HG02943 (cell line): ENCODE results near the gene PRDM16.

Source experiments
- ATAC-seq: cut with Tn5 transposase; IDR thresholded peaks from one replicate; pipeline ENCODE4 v1.9.1; 2021; ENCODE audit warnings: mild to moderate bottlenecking, low read depth, moderate library complexity; ENCODE audit not compliant: unreplicated experiment

The PRDM16 gene

DNA sequence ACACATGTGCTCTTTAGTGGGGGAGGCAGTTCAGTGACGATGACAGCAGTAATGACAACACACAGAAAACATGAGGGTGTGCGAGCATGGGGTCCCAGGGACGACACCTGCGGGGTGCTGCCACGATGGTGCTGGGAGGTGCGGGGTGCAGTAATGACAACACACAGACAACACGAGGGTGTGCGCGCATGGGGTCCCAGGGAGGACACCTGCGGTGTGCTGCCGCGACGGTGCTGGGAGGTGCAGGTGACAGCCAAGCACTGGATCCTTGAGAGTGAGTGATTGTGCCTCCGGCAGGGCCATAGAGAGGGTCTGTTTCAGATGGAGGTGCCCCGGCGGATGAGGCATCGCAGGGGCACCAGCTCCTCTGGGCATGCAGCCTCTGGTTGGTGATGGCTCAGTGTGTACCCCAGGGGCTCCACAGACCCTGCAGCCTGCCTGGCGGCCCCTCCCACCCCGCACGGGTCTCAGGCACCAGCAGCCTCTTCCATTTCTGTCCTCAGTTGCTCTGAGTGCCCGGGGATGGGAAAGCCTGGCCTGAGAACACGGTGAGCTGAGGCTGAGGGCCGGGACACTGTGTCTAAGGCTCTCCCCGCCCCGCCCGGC, 193.8 kb downstream of the PRDM16 start:
- ATAC-seq: no peak

DNA sequence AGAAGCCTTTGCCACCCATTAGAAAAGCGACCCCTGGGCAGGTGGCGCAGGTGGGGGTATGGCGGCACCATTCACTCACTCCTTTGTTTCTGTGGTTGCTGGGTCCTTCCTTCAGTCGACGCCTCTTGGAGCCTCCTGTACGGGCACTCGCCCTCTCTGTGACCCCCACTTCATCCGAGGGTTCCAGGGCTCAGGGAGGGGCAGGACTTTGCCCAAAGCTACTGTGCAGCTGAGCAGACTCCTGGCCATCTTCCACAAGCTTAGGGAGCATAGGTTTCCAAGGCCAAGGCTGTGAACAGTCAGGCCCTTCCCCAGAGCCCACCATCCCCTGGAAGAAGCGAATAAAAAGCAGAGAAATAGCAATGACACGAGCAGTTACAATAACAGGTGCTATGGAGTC, 194.8 kb downstream of the PRDM16 start:
- ATAC-seq: no peak

DNA sequence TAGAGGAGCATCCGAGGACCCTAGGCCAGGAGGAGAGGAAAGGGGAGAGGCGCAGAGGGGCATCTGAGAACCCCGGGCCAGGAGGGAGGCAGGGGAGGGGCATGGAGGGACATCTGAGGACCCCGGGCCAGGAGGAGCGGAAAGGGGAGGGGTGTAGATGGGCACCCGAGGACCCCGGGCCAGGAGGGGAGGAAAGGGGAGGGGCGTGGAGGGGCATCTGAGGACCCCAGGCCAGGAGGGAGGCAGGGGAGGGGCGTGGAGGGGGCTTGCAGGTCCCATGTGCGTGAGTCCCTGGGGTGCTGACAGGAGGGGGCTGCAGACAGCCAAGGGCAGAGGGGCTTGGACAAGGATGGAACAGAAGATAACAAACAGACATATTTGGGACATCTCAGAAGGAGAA, 195.5 kb downstream of the PRDM16 start:
- ATAC-seq: no peak

DNA sequence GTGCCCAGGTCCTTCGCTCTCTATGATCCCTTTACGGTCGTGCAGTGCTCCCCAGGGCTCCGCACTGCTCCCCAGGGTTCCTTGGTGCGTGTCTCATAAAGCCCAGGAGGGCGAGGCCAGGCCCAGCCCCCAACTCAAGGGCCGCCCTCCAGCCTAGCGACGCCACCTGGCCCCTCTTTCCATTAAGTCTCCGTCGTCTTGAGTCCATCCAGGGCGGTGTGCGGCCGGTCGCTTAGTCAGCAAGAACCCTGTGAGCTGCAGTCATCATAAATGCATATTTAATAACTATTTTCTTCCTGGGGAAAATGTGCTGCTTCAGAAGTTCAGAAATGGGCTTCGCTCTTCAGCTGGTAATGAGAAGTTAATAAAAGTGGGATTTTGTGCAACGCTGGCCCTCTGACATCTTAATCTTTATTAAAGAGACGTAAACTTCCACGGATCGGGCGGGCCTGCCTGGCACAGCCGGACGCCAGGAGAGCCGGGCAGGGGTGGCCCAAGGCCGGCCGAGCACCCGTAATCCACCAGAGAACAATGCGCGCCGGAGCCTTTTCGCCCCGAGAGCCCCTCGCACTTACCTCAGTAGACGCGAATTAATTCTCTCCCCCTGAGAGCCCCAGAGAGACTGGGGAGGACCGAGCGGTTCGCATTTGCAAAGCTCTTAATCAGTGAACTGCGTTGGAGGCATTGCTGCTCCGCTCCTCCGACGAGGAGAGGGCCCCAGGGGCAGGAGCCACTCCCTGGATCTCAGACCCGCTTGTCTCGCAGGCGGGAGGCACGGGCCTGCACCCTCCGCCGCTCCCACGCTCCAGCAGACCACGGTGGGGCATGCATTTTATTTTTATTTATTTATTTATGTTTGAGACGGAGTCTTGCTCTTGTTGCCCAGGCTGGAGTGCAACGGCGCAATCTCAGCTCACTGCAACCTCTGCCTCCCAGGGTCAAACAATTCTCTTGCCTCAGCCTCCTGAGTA, 197.1 kb downstream of the PRDM16 start:
- ATAC-seq: no peak

DNA sequence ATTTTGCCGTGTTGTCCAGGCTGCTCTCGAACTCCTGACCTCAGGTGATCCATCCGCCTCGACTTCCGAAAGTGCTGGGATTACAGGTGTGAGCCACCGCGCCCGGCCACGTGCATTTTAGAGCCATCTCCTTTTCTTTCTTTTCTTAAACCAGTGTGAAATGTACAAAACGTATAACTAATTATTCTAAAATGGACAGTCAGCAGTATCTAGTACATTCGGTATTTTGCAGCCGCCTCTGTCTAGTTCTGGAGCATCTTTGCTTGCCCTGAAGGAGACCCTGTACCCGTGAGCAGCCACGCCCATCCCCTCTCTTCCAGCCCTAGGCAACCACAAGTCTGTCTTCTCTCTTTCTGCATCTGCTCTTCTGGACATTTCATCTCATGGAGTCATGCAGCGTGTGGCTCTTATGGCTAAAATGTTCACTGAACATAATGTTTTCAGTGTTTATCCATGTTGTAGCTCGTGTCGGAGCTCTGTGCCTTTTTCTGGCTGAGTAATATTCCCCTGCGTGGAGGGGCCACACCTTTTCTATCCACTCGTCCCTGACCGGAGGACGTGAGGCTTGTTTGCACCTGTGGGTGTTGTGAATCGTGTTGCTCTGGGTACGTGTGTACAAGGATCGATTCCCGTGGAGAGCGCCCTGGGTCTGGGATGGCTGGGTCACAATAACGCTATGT, 198.0 kb downstream of the PRDM16 start:
- no peak for ATAC-seq

- no peak for ATAC-seq
Observed at GRCh38 chr1:3267550-3268270, 198.7 kb downstream of the PRDM16 start.

DNA sequence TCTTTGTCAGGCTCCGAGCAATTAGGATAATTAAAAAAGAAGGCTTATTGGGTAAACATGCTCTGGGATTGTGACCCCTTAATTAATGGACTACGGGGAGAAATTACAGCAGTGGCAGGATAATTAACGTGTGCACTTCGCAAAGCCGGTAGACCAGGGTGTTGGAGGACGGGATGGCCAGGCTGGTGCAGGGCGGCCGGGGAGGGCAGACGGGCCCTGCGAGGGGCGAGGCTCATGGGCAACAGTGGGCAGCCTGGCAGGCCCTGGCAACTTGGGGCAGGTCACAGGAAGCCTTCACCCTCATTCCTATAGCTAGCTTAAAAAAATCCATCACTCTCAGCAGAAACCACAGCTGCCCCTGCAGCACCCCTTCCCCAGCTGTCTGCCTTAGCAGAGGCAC, 199.3 kb downstream of the PRDM16 start:
- ATAC-seq: no peak

- ATAC-seq: no peak
Observed at GRCh38 chr1:3270403-3271245, 201.6 kb downstream of the PRDM16 start.

DNA sequence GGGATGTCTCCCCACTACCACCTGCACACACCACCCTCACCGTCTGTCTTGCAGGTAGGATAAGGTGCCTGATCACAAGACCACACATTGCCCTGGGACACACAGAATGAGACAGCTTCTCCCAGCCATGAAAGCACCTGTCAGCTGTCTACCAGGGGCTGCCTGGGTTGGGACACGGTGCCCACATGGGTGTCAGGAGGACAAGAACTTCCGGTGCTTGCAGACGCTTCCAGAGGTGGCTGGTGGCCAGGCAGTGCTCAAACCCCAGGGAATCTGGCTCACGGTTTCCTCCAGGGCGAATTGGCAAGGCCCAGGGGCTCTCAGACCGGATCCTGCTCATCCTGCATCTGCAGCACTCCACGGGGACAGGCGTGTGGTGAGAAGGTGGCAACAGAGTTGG, 202.9 kb downstream of the PRDM16 start:
- no peak for ATAC-seq

DNA sequence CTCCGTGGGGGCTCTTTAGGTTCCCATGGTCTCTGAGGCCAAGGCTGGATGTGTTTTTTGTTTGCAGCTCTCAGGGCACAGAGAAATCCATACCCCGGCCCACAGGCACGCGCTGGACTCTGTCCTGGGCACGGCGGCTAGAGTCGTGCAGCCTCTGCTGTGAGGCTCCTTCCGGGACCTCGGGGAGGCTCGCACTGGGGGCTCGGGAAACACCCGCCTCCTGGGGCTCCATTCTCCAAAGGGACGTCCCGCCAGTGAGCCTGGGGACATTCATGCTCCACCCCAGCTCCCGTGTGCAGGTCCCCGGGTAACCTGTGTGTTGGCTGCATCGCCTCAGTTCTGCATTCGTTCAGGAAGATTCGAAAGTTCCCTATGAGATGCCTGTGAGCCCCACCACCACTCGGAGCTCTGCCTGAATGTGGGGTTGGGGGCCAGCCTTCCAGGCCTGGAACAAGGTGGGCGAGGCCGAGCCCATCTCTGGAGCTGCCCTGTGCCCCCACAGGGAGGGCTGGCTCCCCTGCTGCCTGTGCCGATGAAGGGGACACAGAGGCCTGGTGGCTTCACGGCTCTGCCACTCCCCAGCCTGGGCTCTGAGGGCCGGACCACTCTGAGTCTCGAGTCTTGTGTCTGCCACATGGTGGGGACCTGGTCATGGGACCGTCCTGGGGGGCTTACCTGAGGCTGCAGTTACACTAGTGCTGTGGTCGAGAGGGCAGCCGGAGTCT, 203.5 kb downstream of the PRDM16 start:
- no peak for ATAC-seq

GRCh38 chr1:3273447-3273846, 204.4 kb downstream of the PRDM16 start:
- ATAC-seq: no peak

DNA sequence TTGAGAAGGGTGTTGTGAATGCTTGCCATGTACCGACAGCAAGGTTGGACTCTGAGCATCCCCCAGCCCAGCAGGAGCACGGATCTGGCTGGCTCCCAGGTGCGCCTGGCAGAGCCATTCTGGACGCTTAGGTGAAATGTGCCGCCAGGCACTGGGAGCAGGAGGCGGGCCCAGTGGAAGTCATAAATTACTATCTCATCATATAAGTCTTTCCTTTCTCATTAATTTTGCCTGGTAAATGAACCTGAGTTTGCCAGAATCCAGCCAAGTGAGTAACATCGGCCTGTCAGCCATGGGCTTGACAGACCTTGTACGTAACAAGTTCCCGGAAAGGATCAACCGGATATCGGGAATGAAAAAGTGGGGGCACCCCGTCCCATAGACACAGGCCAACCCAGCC, 206.0 kb downstream of the PRDM16 start:
- no peak for ATAC-seq

GRCh38 chr1:3275471-3276340, 206.7 kb downstream of the PRDM16 start:
- no peak for ATAC-seq

DNA sequence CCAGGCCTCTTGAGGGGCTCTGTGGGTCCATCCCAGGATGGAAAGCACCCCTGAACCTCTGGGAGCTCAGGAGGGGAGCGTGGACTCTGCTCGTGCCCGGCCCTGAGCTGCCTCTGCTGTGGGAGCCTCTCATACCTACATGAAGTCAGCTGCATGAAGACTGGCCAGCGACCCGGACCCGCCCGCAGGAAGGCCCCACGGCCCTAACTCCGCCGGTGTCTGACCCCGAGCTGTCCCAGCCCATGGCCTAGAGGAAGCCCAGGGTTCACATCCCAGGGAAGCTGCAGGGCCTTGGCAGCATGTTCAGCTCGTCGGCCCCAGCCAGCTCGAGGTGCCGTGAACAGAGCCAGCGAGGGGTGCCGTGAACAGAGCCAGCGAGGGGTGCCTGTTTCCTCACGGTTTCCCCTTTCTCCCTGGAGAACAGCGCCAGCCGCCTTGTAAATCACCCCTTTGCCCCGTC, 207.4 kb downstream of the PRDM16 start:
- no peak for ATAC-seq

- no peak for ATAC-seq
Observed at GRCh38 chr1:3277011-3277471, 208.0 kb downstream of the PRDM16 start.

DNA sequence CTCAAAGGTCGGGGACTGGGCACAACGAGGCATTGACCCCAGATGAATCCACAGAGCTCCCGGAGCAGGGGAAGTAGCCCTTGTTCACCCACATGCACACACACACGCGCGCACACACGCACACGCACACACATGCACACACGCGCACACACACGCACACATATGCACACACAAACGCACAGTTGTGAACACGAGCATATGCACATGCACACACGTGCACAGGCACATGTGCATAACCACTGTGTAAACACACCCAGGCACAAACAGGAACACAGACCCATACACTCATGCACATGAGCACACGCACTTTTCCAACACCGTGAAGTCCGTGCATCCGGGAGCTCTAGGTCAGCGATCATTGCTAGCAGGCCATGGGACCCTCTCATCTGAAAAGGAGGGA, 208.6 kb downstream of the PRDM16 start:
- ATAC-seq: no peak

DNA sequence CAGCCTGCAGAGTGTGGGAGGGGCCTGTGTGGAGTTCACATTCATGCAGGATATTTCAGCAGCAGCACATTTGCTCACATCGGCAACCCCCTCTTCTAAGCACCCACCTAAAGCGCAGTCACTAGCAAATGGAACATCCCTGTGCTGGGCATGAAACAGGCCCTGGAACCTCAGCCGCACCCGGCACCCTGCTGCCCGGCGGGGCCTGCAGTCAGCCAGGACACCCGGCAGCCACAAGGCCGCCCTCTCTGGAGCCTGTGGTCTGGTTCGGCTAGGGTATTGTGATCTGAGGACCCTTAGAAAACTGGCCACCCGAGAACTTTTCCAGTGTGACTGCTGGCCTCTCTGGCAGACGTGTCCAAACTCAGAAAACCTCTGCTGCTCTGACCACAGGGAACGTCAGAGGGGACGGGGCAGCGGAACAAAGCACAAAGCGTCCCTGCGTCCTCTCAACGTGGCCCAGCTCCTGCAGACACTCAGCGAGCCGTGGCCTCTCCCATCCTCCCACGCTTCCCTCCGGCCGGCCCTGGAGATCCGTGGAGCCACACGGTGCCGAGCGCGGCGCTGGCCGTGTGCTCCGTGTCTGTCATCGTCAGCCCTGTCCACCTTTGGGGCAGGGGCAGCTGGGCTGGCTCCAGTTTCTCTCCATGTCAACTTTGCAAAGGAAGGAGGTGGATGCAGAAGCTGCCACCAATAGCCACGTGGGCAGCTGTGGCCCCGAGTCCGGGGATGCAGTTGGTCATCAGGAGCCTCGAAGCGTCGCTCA, 209.6 kb downstream of the PRDM16 start:
- no peak for ATAC-seq

- no peak for ATAC-seq
Observed at GRCh38 chr1:3279182-3279470, 210.1 kb downstream of the PRDM16 start.
